ENCODE measurements around the gene RFX1.
A peak's percentile ranks its signal among the peaks of the same experiment; 100 is the strongest.

The RFX1 gene

GRCh38 chr19:14006085-14006765, at the start of gene RFX1:
TSS of gene RFX1 (minus strand) at chr19:14006320. CDS start at chr19:13993843, 12,477 bp downstream.
- peak within 1 kb of the TSS; percentile 70 for H3K4me3 ChIP-seq (ENCODE audit: low read depth, low read length)
- TF ChIP-seq MYC (IDR thresholded peaks at IDR 0.05; ENCODE audit: low read depth, low read length) (no peak), MAX (IDR thresholded peaks at IDR 0.05; ENCODE audit: low read depth, low read length) (no peak), CTCF (IDR thresholded peaks at IDR 0.05; ENCODE audit: low read depth, low read length) (no peak), POLR2A (IDR thresholded peaks at IDR 0.05; ENCODE audit: extremely low read depth, insufficient read length) (no peak)
- DNase-seq (ENCODE audit: low read depth) = peak; percentile 99

- no peak for DNase-seq (ENCODE audit: low read depth)
- TF ChIP-seq MYC (IDR thresholded peaks at IDR 0.05; ENCODE audit: low read depth, low read length) (no peak), CTCF (IDR thresholded peaks at IDR 0.05; ENCODE audit: low read depth, low read length) (no peak), MAX (IDR thresholded peaks at IDR 0.05; ENCODE audit: low read depth, low read length) (no peak), POLR2A (IDR thresholded peaks at IDR 0.05; ENCODE audit: extremely low read depth, insufficient read length) (no peak)
- no peak overlapping the region for H3K4me3 ChIP-seq (ENCODE audit: low read depth, low read length)
Observed at GRCh38 chr19:14055396-14055795, 49.3 kb upstream of the RFX1 start.

DNA sequence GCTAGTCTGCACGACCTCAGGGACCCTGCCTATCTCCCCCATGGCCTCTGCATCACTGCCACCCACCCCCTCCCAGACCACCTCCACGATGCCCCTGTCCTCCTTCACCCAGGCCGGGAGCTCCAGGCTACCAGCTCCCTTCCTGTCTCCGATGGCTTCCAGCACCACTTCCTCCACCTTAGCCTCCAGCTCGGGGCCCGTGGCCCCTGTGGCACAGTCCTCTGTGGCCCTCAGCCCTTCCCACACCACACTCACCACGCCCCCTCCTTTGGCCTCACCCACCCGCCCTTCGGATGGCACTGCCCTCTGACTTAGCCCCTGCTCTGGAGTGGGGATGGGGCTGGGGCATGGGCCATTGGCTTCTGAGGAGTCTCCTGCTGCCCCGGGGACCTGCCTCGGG, 48.6 kb upstream of the RFX1 start:
- no peak for DNase-seq (ENCODE audit: low read depth)
- TF ChIP-seq CTCF (IDR thresholded peaks at IDR 0.05; ENCODE audit: low read depth, low read length) (no peak), MYC (IDR thresholded peaks at IDR 0.05; ENCODE audit: low read depth, low read length) (no peak), MAX (IDR thresholded peaks at IDR 0.05; ENCODE audit: low read depth, low read length) (no peak), POLR2A (IDR thresholded peaks at IDR 0.05; ENCODE audit: extremely low read depth, insufficient read length) (no peak)
- no peak overlapping the region for H3K4me3 ChIP-seq (ENCODE audit: low read depth, low read length)

DNA sequence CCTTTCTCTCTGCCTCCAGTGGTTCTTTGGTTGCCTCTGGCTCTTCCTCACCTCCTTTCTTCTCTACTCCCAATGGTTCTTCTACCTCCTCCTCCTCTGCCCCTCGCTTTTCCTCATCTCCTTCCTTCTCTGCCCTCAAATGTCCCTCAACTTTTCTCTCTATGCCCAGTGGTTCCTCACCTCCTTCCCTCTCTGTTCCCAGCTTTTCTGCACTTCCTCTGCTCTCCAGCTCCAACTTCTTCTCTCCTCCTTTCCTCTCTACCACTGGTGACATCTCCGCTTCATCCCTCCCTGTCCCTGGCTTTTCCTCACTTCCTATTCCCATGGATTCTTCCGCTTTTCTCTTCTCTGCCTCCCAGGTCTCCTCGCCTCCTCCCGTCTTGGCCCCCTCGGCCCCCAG, 48.0 kb upstream of the RFX1 start:
- TF ChIP-seq POLR2A (IDR thresholded peaks at IDR 0.05; ENCODE audit: extremely low read depth, insufficient read length) (no peak), CTCF (IDR thresholded peaks at IDR 0.05; ENCODE audit: low read depth, low read length) (no peak), MYC (IDR thresholded peaks at IDR 0.05; ENCODE audit: low read depth, low read length) (no peak), MAX (IDR thresholded peaks at IDR 0.05; ENCODE audit: low read depth, low read length) (no peak)
- DNase-seq (ENCODE audit: low read depth) = no peak
- no peak overlapping the region for H3K4me3 ChIP-seq (ENCODE audit: low read depth, low read length)

GRCh38 chr19:14053500-14053899, 47.4 kb upstream of the RFX1 start:
- no peak for TF ChIP-seq CTCF (IDR thresholded peaks at IDR 0.05; ENCODE audit: low read depth, low read length)
- TF ChIP-seq MAX (IDR thresholded peaks at IDR 0.05; ENCODE audit: low read depth, low read length) = no peak
- TF ChIP-seq POLR2A (IDR thresholded peaks at IDR 0.05; ENCODE audit: extremely low read depth, insufficient read length) = no peak
- no peak for TF ChIP-seq MYC (IDR thresholded peaks at IDR 0.05; ENCODE audit: low read depth, low read length)
- no peak for DNase-seq (ENCODE audit: low read depth)
- no peak overlapping the region for H3K4me3 ChIP-seq (ENCODE audit: low read depth, low read length)

Measured in NB4 (cell line).